Adrenal gland (tissue), 12 donors: Measurements from ENCODE around the gene TRIP11. TPM values are rescaled to one million over a fixed set of nuclear protein-coding genes. Genes with fewer than 3 reads are reported as not detected.

ENCODE experiments used
- DNase-seq, 7 donors: peaks; one replicate each; pipeline ENCODE4 v3.0.0-alpha.2; 2019 to 2020
- H3K27ac ChIP-seq, 5 donors: fragments of 200-600 bp; sonication (generic) in 4 of 5; 1 replicate in 3 of 5; 2 replicates in 2 of 5; pipeline versions ENCODE4 v1.5.1 to v1.8.0; 2016 to 2020; ENCODE audit warnings: mild to moderate bottlenecking in 1 of 5
- H3K27me3 ChIP-seq: fragments of 200-600 bp; 2 replicates; pipeline ENCODE4 v1.8.0; 2021
- H3K36me3 ChIP-seq, 2 donors: fragments of 200-600 bp; replicated peaks in 1 of 2; 1 replicate in 1 of 2; 2 replicates in 1 of 2; pipeline versions ENCODE4 v1.5.1 to v1.8.0; 2018 to 2022
- H3K4me1 ChIP-seq, 2 donors: fragments of 200-600 bp; replicated peaks in 1 of 2; 1 replicate in 1 of 2; 2 replicates in 1 of 2; pipeline versions ENCODE4 v1.5.1 to v1.8.0; 2018 to 2021
- H3K4me3 ChIP-seq, 4 donors: fragments of 200-600 bp; sonication (generic) in 3 of 4; one replicate each; pipeline ENCODE4 v1.5.1; 2016 to 2018
- H3K9me3 ChIP-seq, 3 donors: fragments of 200-600 bp; sonication (generic) in 1 of 3; replicated peaks in 1 of 3; 1 replicate in 2 of 3; 2 replicates in 1 of 3; pipeline versions ENCODE4 v1.5.1 to v1.8.0; 2016 to 2021
- POLR2A ChIP-seq, 2 donors: fragments of 450-650 bp; IDR thresholded peaks; one replicate each; pipeline ENCODE4 v1.6.1; 2017; ENCODE audit warnings: antibody characterized with exemption in 2 of 2, mild to moderate bottlenecking in 2 of 2, moderate library complexity in 1 of 2
- WGBS, 4 donors: extraction: QIAGEN DNeasy Blood & Tissue Kit in 2 of 4; methylation state at CpG; one replicate each; pipeline versions ENCODE4 v1.1.5 to v1.1.7; 2013 to 2017; 5-methylcytosine and 5-hydroxymethylcytosine counted together
- intact Hi-C, 2 donors: fragments of 100-400 bp; cut with DNase I; formaldehyde crosslinking; loops; one replicate each; pipeline versions ENCODE4 v1.14.1 to v1.15.0; 2022 to 2023
- polyA plus RNA-seq, 3 donors: library from polyadenylated mRNA; stranded (reverse); fragments of 200-250 nt in 2 of 3; fragments of 350-450 nt in 1 of 3; fragmentation: Illumina TruSeq in 1 of 3; extraction: RNeasy Lipid Tissue Mini Kit (QIAGEN cat#74804) in 1 of 3; gene quantifications; one replicate each; pipeline ENCODE4 v1.2.3, GENCODE V29; 2013 to 2014
- total RNA-seq, 9 donors: library from RNA; depleted of rRNA in 4 of 9; stranded (reverse); fragments of >200 nt in 4 of 9; fragments of 120-200 nt in 1 of 9; fragmentation: NEBNext Ultra II Directional in 1 of 9; extraction: Animal tissue kit (Norgen Biotek cat#: 25700) in 1 of 9; gene quantifications; one replicate each; pipeline versions ENCODE4 v1.1.0 to v1.2.4, GENCODE V29; 2013 to 2023
- TF ChIP-seq, protein P1 (sequence below), 6 experiments: fragments of 450-650 bp in 4 of 6; fragments of 200-600 bp in 2 of 6; sonication (generic) in 1 of 6; IDR thresholded peaks; 1 replicate in 5 of 6; 2 replicates in 1 of 6; pipeline versions ENCODE4 v1.5.1 to v1.8.0; 2016 to 2021; ENCODE audit warnings: antibody characterized with exemption in 6 of 6, mild to moderate bottlenecking in 2 of 6, moderate library complexity in 1 of 6
- donor health status: healthy with polysubstance abuse.
- donor health status: Bipolar disorder and iron deficiency.
- donor health status: DM: yes; HTN: yes; CAD: no.
- donor health status: DM: no; HTN: no; CAD: no.
- donor health status: DM: no; HTN: no; CAD: no.
- donor health status: DM: yes; HTN: yes; CAD: no.

The TRIP11 gene
- total and polyA plus RNA-seq, 12 donors, result 3.6 to 67.4 (median 34.7) TPM

DNA sequence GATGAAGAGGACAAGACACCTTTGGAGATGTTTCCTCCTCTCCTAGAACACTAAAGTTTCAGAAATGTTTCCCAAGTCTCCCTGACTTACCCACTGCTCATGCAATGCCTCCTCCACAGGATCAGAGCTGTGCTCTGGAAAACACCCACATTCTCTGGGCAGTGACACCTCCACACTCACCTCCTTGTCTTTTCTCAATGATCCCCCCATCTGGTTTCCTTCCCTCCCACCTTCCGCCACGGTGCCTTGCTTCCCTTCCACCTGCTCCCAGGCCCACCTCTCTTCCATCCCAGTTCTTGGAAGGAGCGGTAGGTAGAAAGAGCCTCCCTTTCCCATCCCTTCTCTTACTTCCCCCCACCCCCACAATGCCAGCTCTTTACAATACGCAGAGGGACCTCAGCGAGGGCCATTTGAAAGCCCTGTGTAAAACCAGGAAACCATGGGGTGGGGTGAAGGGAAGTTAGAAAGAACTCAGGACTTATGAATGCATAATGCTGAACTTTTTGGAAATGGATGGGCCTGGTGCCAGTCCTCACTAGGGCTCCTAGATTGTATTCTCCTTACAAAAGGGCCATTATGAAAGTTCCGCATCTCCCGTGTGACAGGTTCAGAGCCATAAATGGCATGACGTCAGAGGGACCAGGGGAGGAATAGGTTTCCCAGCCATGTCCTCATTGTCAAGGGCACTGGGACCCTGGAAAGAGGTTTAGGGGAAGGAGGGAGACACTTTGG is 105.1 kb downstream of the TRIP11 start:
- no peak overlapping the region for H3K27ac ChIP-seq
- H3K36me3 ChIP-seq, result no peaks in the 10 kb centered on the region
- no peaks in the 10 kb centered on the region for H3K4me1 ChIP-seq
- H3K4me3 ChIP-seq, result no peak overlapping the region
- no peaks in the 10 kb centered on the region for H3K27me3 ChIP-seq
- no peaks in the 10 kb centered on the region for H3K9me3 ChIP-seq
- TF ChIP-seq, protein P1, sequence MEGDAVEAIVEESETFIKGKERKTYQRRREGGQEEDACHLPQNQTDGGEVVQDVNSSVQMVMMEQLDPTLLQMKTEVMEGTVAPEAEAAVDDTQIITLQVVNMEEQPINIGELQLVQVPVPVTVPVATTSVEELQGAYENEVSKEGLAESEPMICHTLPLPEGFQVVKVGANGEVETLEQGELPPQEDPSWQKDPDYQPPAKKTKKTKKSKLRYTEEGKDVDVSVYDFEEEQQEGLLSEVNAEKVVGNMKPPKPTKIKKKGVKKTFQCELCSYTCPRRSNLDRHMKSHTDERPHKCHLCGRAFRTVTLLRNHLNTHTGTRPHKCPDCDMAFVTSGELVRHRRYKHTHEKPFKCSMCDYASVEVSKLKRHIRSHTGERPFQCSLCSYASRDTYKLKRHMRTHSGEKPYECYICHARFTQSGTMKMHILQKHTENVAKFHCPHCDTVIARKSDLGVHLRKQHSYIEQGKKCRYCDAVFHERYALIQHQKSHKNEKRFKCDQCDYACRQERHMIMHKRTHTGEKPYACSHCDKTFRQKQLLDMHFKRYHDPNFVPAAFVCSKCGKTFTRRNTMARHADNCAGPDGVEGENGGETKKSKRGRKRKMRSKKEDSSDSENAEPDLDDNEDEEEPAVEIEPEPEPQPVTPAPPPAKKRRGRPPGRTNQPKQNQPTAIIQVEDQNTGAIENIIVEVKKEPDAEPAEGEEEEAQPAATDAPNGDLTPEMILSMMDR (IDR thresholded peaks at IDR 0.05), result no peak
- no peak for TF ChIP-seq POLR2A (IDR thresholded peaks at IDR 0.05)
- intact Hi-C loops, result no loop called here
- DNase-seq, result no peak
- WGBS, 4 donors, result 73 to 85% (median 79%) methylated on average over 8 of the region's 8 CpGs

DNA sequence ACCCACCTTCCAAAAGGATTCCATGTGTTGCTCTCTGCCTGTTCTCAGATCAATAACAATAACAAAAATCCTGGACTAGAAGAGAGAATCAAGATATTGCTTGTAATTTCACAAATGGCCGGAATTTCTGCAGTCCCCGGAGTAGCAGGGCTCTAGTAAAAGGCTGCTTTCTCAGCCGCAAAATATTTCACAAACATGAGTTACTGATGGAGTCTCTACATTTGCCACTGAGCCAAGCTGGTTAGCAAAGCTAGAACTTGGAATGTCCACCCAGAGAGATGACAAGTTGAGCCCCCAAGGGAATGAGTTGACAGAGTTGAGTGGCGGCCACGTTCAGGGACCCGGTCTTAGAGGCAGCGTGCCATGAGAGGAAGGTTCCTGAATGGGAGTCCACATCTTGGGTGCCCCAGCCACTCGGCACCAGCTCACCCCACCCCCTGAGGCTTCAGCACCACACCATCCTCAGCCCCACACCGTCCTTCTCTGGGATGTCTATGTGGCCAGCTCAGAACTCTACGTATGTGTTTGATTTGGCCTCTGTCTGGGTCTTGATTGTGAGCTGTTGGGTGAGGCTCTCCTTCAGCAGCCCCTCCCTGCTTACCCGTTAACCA is 108.3 kb downstream of the TRIP11 start:
- no peaks in the 10 kb centered on the region for H3K36me3 ChIP-seq
- DNase-seq, result no peak
- 80 to 92% (median 85%) methylated on average over 8 to 11 of the region's 11 CpGs for WGBS, 4 donors
- H3K27ac ChIP-seq, result peak overlapping the region in 1 of 5 donors; percentile 45
- H3K27me3 ChIP-seq, result no peaks in the 10 kb centered on the region
- TF ChIP-seq, protein P1 (IDR thresholded peaks at IDR 0.05), result no peak
- TF ChIP-seq POLR2A (IDR thresholded peaks at IDR 0.05), result no peak
- no peak overlapping the region for H3K4me3 ChIP-seq
- intact Hi-C loops, result no loop called here
- no peaks in the 10 kb centered on the region for H3K4me1 ChIP-seq
- no peaks in the 10 kb centered on the region for H3K9me3 ChIP-seq

DNA sequence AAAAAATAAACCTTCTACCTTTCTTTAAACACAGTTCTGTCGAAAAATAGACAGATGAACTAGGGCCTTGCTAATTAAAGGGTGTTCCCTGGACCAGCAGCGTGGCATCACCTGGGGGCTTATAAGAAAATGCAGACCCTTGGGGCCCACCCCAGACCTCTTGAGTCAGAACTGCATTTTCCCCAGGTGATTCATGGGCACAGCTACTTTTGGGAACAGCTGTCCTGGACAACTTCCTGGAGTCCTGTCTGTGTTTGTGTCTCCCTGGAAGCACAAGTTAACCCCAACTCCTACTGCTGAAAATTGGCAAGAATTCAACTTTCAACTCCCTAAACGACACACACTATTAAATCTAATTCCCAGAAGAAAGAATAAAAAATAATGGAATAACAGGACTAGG is 110.2 kb downstream of the TRIP11 start:
- no peaks in the 10 kb centered on the region for H3K9me3 ChIP-seq
- H3K4me3 ChIP-seq, result no peak overlapping the region
- TF ChIP-seq, protein P1 (IDR thresholded peaks at IDR 0.05), result no peak
- no peak for TF ChIP-seq POLR2A (IDR thresholded peaks at IDR 0.05)
- no peak for DNase-seq
- no peaks in the 10 kb centered on the region for H3K27me3 ChIP-seq
- no peaks in the 10 kb centered on the region for H3K36me3 ChIP-seq
- no peaks in the 10 kb centered on the region for H3K4me1 ChIP-seq
- no peak overlapping the region for H3K27ac ChIP-seq
- intact Hi-C loops, result no loop called here
- 65 to 76% (median 74%) methylated on average over 3 of the region's 3 CpGs for WGBS, 4 donors

DNA sequence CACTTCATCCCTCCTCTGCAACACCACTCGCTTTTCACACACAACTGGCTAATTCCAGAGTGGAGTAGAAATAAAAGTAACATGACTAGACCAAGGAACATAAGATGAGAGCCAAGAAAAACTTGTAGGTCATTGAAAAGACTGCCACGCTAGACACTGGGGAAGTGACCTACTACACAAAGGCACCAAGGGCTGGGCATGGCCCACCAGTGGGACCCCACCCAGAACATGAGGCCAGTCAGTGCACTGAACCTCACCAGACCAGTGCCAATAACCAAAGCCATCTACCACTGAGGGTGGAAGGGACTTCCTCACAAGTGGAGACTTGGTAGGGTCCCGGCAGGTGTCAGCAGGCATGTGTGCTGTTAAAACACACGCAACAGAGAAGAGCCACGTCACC is 112.1 kb downstream of the TRIP11 start:
- Histone ChIP-seq H3K27me3 (no peaks in the 10 kb centered on the region), H3K9me3 (no peaks in the 10 kb centered on the region), H3K27ac (no peak overlapping the region), H3K36me3 (no peaks in the 10 kb centered on the region), H3K4me3 (no peak overlapping the region), H3K4me1 (no peaks in the 10 kb centered on the region)
- 71 to 91% (median 80%) methylated on average over 5 of the region's 5 CpGs for WGBS, 4 donors
- TF ChIP-seq POLR2A (IDR thresholded peaks at IDR 0.05), result no peak
- TF ChIP-seq, protein P1 (IDR thresholded peaks at IDR 0.05), result no peak
- DNase-seq, result no peak
- intact Hi-C loops, result no loop called here
